Memory B cell (primary cell): ENCODE results near the gene C2CD2.

Source experiments
- ATAC-seq: fragments of 150-1000 bp; cut with Tn5 transposase; 2 replicates; pipeline ENCODE4 v1.10.0; 2021; ENCODE audit warnings: low read depth, mild to moderate bottlenecking, moderate library complexity
- DNase-seq, 2 donors: peaks; one replicate each; pipeline ENCODE4 v3.0.0; 2022; ENCODE audit warnings: low spot score in 2 of 2
- H3K27ac Mint-ChIP-seq: one replicate; pipeline ENCODE4 v1.8.0; 2022; ENCODE audit warnings: mild to moderate bottlenecking, moderate library complexity, mixed read lengths
- H3K27me3 Mint-ChIP-seq: one replicate; pipeline ENCODE4 v1.8.0; 2022; ENCODE audit warnings: mixed read lengths
- H3K36me3 Mint-ChIP-seq: one replicate; pipeline ENCODE4 v1.8.0; 2022; ENCODE audit warnings: mild to moderate bottlenecking, mixed read lengths
- H3K4me1 Mint-ChIP-seq: one replicate; pipeline ENCODE4 v1.8.0; 2022; ENCODE audit warnings: mixed read lengths
- H3K4me3 Mint-ChIP-seq: one replicate; pipeline ENCODE4 v1.8.0; 2022; ENCODE audit warnings: mild to moderate bottlenecking, moderate library complexity, mixed read lengths
- H3K9me3 Mint-ChIP-seq: one replicate; pipeline ENCODE4 v1.8.0; 2022; ENCODE audit warnings: mixed read lengths

The C2CD2 gene

DNA sequence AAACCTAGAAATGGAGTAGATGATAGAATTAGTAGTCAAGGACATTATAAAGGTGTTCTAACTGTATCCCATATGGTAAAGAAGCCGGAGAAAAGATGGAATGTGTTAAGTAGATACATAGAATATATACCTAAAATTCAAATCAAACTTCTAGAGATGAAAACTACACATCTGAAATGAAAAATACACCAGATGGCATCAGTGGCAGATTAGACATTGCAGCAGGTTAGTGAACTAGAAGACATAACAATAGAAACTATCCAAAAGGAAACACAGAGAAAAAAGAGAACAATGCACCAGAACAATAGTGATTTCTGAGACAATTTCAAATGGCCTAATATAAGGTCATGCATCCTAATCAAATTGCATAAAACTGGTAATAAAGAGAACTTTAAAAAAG, 29.4 kb upstream of the C2CD2 start:
- DNase-seq, result no peak
- Mint-ChIP-seq H3K9me3 (peaks cover 18% of the 10 kb centered on the region), H3K36me3 (peaks cover 10% of the 10 kb centered on the region), H3K4me3 (no peak overlapping the region), H3K27me3 (peaks cover 9% of the 10 kb centered on the region), H3K4me1 (peaks cover 2% of the 10 kb centered on the region), H3K27ac (no peak overlapping the region)
- ATAC-seq, result no peak

DNA sequence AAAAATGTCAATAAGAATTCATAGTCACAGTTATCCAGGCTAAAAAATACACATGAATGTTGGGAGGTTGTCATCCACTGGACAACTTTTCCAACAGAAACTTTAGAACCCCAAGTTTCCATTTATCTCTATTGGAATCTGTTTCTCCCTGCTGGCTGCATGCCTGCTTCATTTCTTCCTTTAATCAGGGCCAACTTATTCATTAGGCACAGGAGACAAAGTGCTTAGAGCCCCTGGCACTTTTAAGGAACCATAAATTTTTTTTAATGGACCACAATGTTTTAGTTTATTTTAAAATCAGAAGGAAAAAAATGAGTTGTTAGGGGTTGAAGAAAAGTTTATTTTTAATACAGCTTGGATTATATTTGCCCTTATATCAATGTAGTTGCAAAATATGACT, 26.7 kb upstream of the C2CD2 start:
- no peak for ATAC-seq
- Mint-ChIP-seq H3K36me3 (peaks cover 10% of the 10 kb centered on the region), H3K27ac (no peak overlapping the region)

DNA sequence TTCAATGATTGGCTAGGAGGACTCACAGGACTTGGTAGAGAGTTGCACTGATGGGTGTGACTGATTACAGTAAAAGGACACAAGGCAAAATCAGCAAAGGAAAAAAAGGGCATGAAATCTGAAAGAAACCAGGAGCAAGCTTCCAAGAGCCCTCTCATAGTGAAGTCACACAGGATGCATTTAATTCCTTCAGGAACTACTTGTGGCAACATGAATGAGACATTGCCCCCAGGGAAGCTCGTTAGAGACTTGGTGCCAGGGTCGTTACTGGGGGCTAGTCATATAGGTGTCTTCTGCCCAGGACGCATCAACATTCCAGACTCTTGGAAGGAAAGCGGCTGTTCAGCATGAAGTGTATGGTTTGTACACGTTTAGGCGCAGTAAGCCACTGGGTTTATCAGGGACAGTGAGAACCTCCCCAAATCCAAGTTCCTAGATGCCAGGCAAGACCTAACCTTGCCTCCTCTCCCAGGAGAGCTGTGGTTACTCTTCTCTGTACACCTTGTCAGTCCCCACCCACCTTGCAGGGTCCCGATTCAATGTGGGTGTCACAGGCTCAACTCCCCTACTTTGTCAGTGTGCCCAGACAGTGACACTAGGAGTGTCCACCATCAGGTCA, 26.0 kb upstream of the C2CD2 start:
- H3K4me1 Mint-ChIP-seq, result no peaks in the 10 kb centered on the region
- DNase-seq (no peak), ATAC-seq (no peak)
- H3K36me3 Mint-ChIP-seq, result peaks cover 10% of the 10 kb centered on the region
- peaks cover 9% of the 10 kb centered on the region for H3K27me3 Mint-ChIP-seq
- peaks cover 18% of the 10 kb centered on the region for H3K9me3 Mint-ChIP-seq
- no peak overlapping the region for H3K4me3 Mint-ChIP-seq
- H3K27ac Mint-ChIP-seq, result no peak overlapping the region

More for the DNA sequence above, 26.7 kb upstream of the C2CD2 start:
- Mint-ChIP-seq H3K27me3 (peaks cover 9% of the 10 kb centered on the region), H3K4me1 (no peaks in the 10 kb centered on the region), H3K4me3 (no peak overlapping the region), H3K9me3 (peaks cover 18% of the 10 kb centered on the region)
- DNase-seq, result no peak

DNA sequence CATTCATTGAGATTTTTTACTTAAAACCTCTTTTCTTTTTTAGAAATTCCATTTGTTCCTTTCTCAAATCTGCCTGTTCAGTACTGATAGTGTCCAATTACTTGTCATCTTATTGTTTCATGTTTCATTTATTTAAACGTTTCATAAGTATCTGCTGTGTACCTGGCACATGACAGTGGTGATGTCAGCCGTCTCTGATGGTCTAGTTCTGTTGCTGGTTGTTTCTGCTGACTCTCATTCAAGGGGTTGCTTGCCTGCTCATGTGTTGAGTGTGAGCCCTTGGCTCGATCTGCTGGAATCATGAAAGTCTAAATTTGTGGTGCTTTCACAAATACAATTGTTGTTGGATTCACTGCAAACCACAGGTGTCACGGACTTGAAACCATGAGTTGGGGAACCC, 25.5 kb upstream of the C2CD2 start:
- Mint-ChIP-seq H3K27ac (no peak overlapping the region), H3K27me3 (peaks cover 9% of the 10 kb centered on the region), H3K4me1 (peaks cover under 1% of the 10 kb centered on the region), H3K9me3 (peaks cover 18% of the 10 kb centered on the region), H3K36me3 (peaks cover 10% of the 10 kb centered on the region), H3K4me3 (no peak overlapping the region)
- ATAC-seq, result no peak
- no peak for DNase-seq

DNA sequence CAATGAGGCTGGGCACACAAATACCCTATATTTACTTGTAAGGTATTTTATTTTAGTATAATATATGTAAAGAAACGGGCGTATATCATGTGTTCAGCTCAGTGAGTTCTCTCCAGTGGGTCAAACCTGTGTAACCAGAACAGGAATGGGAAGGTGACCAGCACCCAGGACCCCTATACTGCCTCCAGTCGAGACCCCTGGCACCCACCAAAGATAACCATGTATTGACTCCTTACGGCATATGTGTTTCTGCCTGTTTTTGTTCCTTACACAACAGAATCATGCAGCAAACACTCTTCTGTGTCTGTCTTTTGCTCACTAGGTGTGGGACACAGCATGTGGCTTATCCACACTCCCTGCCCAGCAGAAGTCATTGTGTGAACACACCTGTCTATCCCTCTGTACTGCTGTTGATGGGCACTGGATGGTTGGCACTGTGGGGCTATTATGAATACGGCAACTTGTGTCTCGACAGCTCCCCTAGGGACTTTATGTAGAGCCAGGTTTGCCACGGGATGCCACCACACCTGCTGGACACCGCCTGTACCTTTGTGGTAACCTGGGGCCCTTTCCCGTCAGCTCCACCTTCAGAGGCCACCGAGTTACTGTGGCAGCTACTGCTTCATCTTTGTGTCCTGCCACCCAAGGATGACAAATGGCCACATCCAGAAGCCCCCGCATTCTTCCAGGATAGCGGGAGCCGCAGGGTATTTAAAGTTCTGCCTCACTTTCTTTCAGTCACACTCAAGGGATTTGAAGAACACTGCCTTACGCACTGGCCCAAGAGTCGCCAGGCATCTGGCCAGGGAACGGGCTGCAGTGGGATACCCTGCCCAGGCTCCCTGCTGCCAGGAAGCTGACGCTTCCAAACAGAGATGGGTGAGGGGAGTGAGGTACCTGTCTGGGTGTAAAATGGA, 23.5 kb upstream of the C2CD2 start:
- Mint-ChIP-seq H3K4me1 (peaks cover 6% of the 10 kb centered on the region), H3K4me3 (no peak overlapping the region), H3K27me3 (peaks cover 7% of the 10 kb centered on the region), H3K9me3 (peaks cover 9% of the 10 kb centered on the region), H3K27ac (no peak overlapping the region), H3K36me3 (peaks cover 6% of the 10 kb centered on the region)
- ATAC-seq (no peak), DNase-seq (no peak)

DNA sequence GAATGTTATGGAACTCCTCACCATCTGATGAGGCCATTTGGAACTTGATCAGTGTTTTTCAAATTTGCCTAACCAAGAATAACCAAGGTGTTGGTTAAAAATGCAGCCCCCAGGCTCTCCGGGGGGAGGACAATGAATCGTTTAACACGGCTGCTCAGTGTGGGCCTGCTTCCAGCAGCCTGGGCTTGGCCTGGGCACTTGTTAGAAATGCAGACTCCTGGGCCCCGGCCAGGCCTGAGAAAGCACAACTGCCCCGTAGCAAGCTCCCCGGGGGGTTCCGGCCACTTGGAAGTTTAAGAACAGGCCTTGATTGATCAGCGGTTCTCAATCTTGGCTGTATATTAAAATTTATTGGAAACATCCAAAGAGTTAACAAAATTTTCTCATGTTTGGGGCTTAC, 22.8 kb upstream of the C2CD2 start:
- ATAC-seq, result no peak
- no peak for DNase-seq
- no peak overlapping the region for H3K27ac Mint-ChIP-seq
- peaks cover 6% of the 10 kb centered on the region for H3K4me1 Mint-ChIP-seq
- H3K4me3 Mint-ChIP-seq, result no peak overlapping the region
- H3K36me3 Mint-ChIP-seq, result peaks cover 5% of the 10 kb centered on the region
- H3K27me3 Mint-ChIP-seq, result peaks cover 7% of the 10 kb centered on the region
- H3K9me3 Mint-ChIP-seq, result peaks cover 8% of the 10 kb centered on the region

DNA sequence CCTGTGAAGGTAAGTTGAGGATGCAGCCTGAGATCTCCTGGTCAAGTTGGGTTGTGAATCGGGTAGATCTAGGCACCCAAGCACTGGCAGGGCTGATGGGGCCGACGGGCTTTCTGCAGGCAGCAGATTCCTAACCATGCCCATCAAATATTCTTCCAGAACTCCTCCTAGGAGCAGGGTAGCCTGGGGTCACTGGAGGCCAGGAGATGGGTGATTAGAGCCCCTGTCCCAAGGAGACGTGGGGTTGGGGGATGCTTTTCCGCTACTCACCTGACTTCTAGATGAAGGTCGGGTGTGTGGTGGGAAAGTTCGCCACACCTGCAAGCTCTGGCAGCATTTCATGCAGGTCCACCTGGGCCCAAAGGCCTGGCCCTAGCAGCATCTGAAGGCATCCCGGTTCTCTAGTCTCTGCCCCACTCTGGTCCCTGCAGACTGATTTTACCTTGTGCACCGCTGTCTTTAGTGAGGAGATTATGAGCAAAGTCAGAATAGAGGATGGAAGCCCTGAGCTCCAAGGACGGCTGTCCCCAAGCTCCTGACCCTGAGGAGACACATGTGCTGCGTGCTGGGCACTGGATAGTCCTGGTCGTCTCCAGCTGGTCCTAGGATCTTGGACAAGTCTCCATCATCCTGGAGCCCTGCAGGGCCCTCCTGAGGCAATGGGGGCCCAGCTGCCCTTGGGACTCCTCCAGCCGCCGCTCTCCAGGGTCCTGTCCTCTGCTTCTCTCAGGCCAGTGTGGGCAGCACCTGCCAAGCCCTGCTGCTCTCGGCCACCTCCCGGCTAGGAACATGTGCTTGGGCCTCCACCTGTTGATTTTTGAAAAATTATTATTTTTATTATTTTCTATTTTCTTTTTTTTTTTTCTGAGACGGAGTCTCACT, 21.8 kb upstream of the C2CD2 start:
- H3K4me1 Mint-ChIP-seq, result peaks cover 6% of the 10 kb centered on the region
- no peak for DNase-seq
- H3K9me3 Mint-ChIP-seq, result peaks cover 8% of the 10 kb centered on the region
- peaks cover 7% of the 10 kb centered on the region for H3K27me3 Mint-ChIP-seq
- H3K36me3 Mint-ChIP-seq, result peaks cover 5% of the 10 kb centered on the region
- ATAC-seq, result no peak
- H3K27ac Mint-ChIP-seq, result no peak overlapping the region
- no peak overlapping the region for H3K4me3 Mint-ChIP-seq

DNA sequence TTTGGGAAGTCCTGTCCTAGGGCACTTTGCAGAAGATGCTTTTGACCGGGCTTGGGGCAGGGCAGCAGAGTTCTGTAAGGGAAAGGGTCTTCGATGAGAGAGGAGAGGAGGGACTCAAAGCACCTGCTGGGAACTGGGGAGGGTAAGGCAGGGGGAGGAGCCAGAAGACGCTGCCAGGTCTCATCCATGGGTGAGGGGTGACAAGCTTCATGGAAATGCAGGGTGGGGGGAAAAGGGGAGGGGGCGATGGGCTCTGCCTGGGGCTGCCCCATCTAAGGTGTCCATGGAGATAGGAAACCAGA, 20.9 kb upstream of the C2CD2 start:
- Mint-ChIP-seq H3K4me3 (no peak overlapping the region), H3K36me3 (peaks cover 5% of the 10 kb centered on the region), H3K9me3 (peaks cover 8% of the 10 kb centered on the region), H3K27ac (no peak overlapping the region), H3K4me1 (peaks cover 6% of the 10 kb centered on the region), H3K27me3 (peaks cover 7% of the 10 kb centered on the region)
- no peak for DNase-seq
- ATAC-seq, result no peak

DNA sequence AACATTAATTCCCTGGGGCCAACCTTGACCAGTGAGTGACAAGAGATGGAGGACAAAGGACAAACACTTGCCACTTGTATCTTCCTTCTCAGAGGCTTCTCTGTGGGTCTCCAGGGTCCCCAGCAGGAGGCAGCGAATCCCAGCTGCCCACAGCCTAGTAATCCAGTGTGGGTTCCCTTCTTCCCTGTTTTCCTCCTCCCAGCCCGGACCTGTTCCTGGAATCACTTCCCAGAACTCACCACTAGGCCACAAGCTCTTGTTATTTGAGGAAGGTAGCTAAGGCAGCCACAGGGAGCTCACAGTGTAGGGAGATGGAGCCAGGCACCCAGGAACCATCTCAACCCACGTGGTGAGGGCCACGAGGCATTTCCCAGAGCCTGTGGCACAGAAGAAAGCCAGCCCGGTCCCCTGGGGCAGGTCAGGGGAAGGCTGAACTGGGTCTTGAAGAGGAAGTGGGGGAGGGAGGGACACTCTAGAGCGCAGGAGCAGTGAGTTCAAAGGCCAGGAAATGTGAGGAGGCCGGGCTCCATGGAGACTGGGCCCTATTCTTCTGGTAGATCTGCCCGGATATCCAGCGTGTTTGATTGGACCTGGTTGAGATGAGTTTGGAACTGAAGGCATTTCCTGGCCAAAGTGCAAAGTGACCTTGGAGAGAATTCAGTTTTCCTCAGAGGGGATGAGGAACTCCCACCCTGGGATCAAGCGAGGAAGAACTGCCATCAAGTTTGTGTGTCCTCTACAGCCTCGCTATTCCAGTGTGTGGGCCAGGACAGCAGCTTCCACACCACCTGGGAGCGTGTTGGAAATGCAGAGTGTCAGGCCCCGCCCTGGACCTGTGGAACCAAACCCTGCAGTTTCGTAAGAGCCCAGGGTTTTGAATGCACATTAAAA, 20.3 kb upstream of the C2CD2 start:
- peaks cover 6% of the 10 kb centered on the region for H3K4me1 Mint-ChIP-seq
- peaks cover 2% of the 10 kb centered on the region for H3K36me3 Mint-ChIP-seq
- H3K9me3 Mint-ChIP-seq, result peaks cover 2% of the 10 kb centered on the region
- no peak overlapping the region for H3K27ac Mint-ChIP-seq
- H3K27me3 Mint-ChIP-seq, result peaks cover 3% of the 10 kb centered on the region
- ATAC-seq (peak; percentile 61), DNase-seq (no peak)
- no peak overlapping the region for H3K4me3 Mint-ChIP-seq

DNA sequence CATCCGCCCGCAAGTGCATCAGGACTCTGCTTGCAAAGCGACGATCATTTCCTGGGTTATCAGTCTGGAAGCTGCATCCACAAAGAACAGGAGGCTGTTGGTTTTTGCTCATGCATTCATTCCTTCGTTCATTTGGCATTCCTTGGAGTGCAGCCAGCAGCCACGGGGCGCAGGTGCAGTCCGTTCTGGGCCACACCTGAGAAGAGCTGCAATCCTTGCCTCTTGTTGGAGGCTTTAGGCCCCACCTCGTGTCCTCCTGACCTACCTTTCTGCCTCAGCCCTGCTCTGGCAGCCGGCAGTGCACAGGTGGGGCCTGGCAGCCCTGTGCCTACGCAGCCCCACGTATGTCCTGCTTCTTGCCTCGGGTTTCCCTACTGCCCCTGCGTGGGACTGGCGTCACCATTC, 19.6 kb upstream of the C2CD2 start:
- H3K9me3 Mint-ChIP-seq, result no peaks in the 10 kb centered on the region
- no peak for DNase-seq
- H3K36me3 Mint-ChIP-seq, result no peaks in the 10 kb centered on the region
- peaks cover 6% of the 10 kb centered on the region for H3K4me1 Mint-ChIP-seq
- H3K27me3 Mint-ChIP-seq, result peaks cover 2% of the 10 kb centered on the region
- no peak overlapping the region for H3K27ac Mint-ChIP-seq
- H3K4me3 Mint-ChIP-seq, result no peak overlapping the region
- ATAC-seq, result no peak

DNA sequence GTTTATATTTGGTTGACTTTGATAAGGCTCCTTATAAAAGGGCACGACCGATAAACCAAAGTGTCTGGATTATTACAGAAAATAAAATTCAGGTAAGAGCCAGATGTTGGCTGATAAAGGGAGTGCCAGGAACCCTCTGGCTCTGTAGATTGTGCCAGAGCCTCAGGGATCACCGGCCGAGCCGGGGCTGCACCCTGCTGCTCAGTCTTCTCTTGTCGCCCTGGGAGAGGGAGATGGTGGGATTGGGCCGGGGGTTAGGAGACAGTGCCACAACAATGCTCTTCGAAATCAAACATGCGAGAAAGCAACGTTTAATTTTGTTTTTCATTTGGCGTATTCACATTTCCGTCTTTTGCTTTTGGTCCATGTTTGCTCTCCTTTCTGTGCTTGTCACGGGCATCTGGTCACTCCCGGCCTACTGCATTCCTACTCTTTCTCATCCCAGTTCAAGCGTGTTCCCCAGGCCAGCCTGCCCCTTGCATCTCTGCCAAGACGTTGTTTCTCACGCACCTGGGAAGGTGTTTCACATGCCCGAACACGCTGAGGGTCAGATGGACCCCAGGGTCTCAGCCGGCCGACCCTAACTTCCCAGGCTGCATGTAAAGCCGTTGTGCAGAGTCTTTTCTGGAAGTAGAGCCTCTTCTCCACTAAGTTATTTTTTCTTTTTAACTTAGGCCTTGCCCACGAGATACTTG, 18.8 kb upstream of the C2CD2 start:
- H3K4me1 Mint-ChIP-seq, result peaks cover 6% of the 10 kb centered on the region
- no peak for DNase-seq
- no peak for ATAC-seq
- H3K4me3 Mint-ChIP-seq, result no peak overlapping the region
- H3K36me3 Mint-ChIP-seq, result no peaks in the 10 kb centered on the region
- peaks cover 2% of the 10 kb centered on the region for H3K27me3 Mint-ChIP-seq
- H3K27ac Mint-ChIP-seq, result no peak overlapping the region
- H3K9me3 Mint-ChIP-seq, result no peaks in the 10 kb centered on the region

DNA sequence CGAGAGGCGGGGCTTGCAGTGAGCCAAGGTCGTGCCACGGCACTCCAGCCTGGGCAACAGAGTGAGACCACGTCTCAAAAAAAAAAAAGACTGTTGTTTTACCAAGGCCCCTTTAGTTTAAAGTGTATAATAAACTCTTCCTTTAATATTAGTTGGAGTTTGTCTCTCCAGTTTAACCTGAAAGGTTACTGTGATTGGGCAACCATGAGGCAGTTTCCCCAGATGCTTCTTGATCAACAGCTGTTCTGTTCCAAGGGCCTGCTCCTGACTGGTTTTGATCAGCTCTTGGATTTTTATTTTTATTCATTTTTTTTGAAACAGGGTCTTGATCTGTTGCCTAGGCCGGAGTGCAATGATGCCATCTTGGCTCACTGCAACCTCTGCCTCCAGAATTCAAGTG, 18.1 kb upstream of the C2CD2 start:
- H3K27me3 Mint-ChIP-seq, result peaks cover 5% of the 10 kb centered on the region
- no peaks in the 10 kb centered on the region for H3K9me3 Mint-ChIP-seq
- no peak for ATAC-seq
- H3K4me1 Mint-ChIP-seq, result peaks cover 6% of the 10 kb centered on the region
- H3K36me3 Mint-ChIP-seq, result no peaks in the 10 kb centered on the region
- no peak overlapping the region for H3K4me3 Mint-ChIP-seq
- no peak for DNase-seq
- no peak overlapping the region for H3K27ac Mint-ChIP-seq
